Measurements from ENCODE around the gene BSN. TPM values are rescaled to one million over a fixed set of nuclear protein-coding genes. Genes with fewer than 3 reads are reported as not detected.

BSN gene
- total RNA-seq, 2 donors from 2014 or later = 0.17 to 0.21 TPM

DNA sequence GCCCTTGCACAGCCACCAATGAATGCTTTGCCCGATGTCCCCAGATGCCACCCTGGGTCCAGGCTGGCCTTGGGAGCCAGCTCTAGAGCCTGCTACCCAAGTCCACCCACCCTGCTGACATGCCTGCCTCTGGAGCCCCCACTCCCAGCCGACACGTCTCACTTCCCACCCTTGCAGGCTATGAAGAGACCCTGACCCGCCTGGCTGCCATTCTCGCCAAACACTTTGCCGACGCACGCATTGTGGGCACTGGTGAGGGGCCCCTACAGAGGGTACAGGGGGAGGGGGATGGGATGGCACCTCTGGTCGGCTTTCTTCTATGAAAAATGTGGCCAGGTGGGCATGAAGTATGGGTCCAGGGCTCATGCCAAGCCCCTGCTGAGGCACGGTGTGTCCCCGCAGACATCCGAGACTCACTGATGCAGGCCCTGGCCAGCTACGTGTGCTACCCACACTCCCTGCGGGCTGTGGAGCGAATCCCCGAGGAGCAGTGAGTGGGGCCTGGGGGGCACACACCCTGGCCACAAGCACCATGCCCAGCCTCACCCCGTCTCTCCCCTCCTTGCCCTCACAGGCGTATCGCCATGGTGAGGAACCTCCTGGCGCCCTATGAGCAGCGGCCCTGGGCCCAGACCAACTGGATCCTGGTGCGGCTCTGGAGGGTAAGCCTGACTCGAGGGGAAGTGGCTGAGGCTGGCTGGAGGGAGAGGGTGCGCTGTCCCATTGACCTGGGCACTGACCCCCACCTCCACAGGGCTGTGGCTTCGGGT is 159.2 kb downstream of the BSN start:
- no peak overlapping the region for H3K9ac ChIP-seq (ENCODE audit: low read depth in 2 of 2, low read length in 2 of 2)
- H3K27ac ChIP-seq = no peak overlapping the region
- TF ChIP-seq, protein P1, sequence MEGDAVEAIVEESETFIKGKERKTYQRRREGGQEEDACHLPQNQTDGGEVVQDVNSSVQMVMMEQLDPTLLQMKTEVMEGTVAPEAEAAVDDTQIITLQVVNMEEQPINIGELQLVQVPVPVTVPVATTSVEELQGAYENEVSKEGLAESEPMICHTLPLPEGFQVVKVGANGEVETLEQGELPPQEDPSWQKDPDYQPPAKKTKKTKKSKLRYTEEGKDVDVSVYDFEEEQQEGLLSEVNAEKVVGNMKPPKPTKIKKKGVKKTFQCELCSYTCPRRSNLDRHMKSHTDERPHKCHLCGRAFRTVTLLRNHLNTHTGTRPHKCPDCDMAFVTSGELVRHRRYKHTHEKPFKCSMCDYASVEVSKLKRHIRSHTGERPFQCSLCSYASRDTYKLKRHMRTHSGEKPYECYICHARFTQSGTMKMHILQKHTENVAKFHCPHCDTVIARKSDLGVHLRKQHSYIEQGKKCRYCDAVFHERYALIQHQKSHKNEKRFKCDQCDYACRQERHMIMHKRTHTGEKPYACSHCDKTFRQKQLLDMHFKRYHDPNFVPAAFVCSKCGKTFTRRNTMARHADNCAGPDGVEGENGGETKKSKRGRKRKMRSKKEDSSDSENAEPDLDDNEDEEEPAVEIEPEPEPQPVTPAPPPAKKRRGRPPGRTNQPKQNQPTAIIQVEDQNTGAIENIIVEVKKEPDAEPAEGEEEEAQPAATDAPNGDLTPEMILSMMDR (IDR thresholded peaks at IDR 0.05) = no peak
- no peak overlapping the region for H3K4me3 ChIP-seq
- no peaks in the 10 kb centered on the region for H3K27me3 ChIP-seq
- H3K9me3 ChIP-seq = no peaks in the 10 kb centered on the region
- no peak for DNase-seq
- intact Hi-C loops (cut with DNase I) = no loop called here
- no peaks in the 10 kb centered on the region for H3K36me3 ChIP-seq
- H3K4me1 ChIP-seq = peaks cover 3% of the 10 kb centered on the region

DNA sequence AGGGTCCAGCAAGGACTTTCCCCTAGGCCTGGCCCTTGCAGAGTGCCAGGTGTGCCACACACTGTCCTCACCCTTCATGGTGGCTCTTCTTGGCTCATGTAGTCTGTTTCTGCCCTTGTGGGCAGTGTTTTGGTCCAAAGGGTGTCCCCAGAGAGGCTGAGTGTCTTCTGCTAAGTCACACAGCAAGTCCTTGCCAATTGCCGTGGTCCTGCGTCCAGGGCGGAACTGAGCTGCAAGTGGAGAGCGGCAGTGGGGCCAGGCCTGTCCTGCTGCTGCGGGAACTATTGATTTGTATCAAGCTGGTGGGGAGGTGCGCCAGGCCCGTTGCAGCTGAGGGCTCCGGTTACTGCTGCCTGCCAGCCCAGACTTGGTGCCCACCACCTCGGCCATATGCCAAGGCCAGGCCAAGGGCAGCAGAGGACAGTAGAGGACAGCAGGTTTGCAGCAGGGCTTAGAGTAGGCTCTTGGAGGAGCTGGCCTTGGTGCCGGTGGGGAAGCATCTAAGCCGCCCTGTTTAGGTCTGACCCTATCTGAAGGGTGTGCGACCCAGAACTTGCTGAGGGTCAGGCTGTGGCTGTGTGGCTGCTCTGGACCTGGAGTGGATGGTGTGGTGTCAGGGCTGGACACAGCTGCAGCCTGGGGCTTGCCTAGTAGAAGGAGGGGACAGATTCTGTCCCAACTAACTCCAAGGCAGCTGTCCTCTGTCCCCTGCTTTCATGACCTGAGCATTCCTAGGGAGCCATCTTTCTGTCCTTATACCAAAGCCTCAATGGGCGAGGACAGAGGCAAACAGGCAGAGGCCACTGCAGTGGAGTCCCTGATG is 160.7 kb downstream of the BSN start:
- no peak overlapping the region for H3K9ac ChIP-seq (ENCODE audit: low read depth in 2 of 2, low read length in 2 of 2)
- H3K27ac ChIP-seq = no peak overlapping the region
- intact Hi-C loops (cut with DNase I) = no loop called here
- H3K9me3 ChIP-seq = no peaks in the 10 kb centered on the region
- no peaks in the 10 kb centered on the region for H3K36me3 ChIP-seq
- no peak overlapping the region for H3K4me3 ChIP-seq
- H3K27me3 ChIP-seq = no peaks in the 10 kb centered on the region
- DNase-seq = no peak
- H3K4me1 ChIP-seq = peaks cover 8% of the 10 kb centered on the region
- TF ChIP-seq, protein P1 (IDR thresholded peaks at IDR 0.05) = no peak

DNA sequence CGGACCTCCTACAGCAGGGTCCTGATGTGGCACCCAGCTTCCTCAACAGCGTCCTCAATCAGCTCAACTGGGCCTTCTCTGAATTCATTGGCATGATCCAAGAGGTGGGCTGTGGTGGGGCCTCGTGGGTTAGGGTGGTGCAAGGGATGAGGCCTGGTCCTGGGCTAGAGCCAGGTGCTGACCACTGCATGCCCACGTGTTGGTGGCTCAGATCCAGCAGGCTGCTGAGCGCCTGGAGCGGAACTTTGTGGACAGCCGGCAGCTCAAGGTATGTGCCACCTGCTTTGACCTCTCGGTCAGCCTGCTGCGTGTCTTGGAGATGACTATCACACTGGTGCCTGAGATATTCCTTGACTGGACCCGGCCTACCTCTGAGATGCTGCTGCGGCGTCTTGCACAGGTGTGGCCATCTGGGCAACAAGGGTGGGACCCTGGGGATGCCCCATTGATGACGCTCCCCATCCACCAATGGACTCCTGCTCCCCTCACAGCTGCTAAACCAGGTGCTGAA is 161.4 kb downstream of the BSN start:
- Histone ChIP-seq H3K27me3 (no peaks in the 10 kb centered on the region), H3K9me3 (no peaks in the 10 kb centered on the region), H3K4me3 (no peak overlapping the region), H3K4me1 (peaks cover 8% of the 10 kb centered on the region), H3K36me3 (no peaks in the 10 kb centered on the region), H3K27ac (no peak overlapping the region), H3K9ac (ENCODE audit: low read depth in 2 of 2, low read length in 2 of 2) (no peak overlapping the region)
- intact Hi-C loops (cut with DNase I) = no loop called here
- DNase-seq = no peak
- TF ChIP-seq, protein P1 (IDR thresholded peaks at IDR 0.05) = no peak

DNA sequence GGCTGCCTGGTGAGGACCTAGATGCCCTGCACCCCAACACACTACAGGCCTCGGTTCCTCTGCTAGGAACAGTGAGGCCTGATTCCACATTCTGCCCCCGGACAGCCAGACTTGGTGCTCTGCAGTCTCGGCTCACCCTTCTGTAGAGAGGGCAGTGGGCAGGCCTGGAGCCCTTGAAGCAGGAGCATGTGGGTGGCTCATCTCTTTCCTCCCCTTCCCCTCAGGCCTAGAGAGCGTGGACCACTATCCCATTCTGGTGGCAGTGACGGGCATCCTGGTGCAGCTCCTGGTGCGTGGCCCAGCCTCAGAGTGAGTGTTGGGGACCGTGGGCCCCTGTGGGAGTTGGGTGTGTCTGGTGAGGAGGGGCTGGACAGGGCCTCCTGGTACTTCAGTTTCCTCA is 161.9 kb downstream of the BSN start:
- peaks cover 8% of the 10 kb centered on the region for H3K4me1 ChIP-seq
- no peak for DNase-seq
- no peaks in the 10 kb centered on the region for H3K9me3 ChIP-seq
- intact Hi-C loops (cut with DNase I) = no loop called here
- H3K9ac ChIP-seq (ENCODE audit: low read depth in 2 of 2, low read length in 2 of 2) = no peak overlapping the region
- H3K27ac ChIP-seq = no peak overlapping the region
- H3K27me3 ChIP-seq = no peaks in the 10 kb centered on the region
- no peaks in the 10 kb centered on the region for H3K36me3 ChIP-seq
- TF ChIP-seq, protein P1 (IDR thresholded peaks at IDR 0.05) = no peak
- no peak overlapping the region for H3K4me3 ChIP-seq

DNA sequence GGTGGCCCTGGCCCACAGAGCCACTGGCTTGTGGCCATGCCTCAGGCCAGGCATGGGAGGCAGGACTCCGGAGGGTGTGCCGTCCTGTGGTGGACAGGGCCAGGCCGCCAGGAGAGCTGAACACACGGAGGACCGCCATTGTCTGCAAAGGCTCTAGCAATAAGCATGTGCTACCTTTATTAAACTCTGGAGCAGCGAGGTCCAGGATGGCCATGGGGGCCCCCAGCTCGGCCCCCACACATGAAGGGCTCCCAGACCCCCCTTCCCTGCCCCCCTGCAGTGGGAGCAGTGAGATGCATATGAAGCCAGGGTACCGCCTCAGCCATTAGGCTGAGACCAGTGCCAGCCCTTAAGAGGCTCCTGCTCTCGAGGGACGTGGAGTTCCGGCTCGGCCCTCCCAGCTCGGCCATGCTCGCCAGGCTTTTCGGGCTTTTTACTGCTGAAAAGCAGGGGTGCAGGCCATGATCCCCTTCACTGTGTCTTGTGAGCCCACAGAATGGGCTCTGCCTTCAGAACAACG is 162.5 kb downstream of the BSN start:
- H3K4me1 ChIP-seq = peaks cover 8% of the 10 kb centered on the region
- no peaks in the 10 kb centered on the region for H3K9me3 ChIP-seq
- no peak overlapping the region for H3K4me3 ChIP-seq
- no peak overlapping the region for H3K9ac ChIP-seq (ENCODE audit: low read depth in 2 of 2, low read length in 2 of 2)
- intact Hi-C loops (cut with DNase I) = no loop called here
- no peaks in the 10 kb centered on the region for H3K27me3 ChIP-seq
- DNase-seq = no peak
- no peak overlapping the region for H3K27ac ChIP-seq
- TF ChIP-seq, protein P1 (IDR thresholded peaks at IDR 0.05) = no peak
- H3K36me3 ChIP-seq = no peaks in the 10 kb centered on the region

All from colonic mucosa (tissue), 4 donors.